Measurements from ENCODE around the gene KRT72. TPM values are rescaled to one million over a fixed set of nuclear protein-coding genes. Genes with fewer than 3 reads are reported as not detected.

Gene KRT72
- total and polyA plus RNA-seq, 10 donors: 0.52 to 2.2 (median 0.93) TPM; not detected in 1

DNA sequence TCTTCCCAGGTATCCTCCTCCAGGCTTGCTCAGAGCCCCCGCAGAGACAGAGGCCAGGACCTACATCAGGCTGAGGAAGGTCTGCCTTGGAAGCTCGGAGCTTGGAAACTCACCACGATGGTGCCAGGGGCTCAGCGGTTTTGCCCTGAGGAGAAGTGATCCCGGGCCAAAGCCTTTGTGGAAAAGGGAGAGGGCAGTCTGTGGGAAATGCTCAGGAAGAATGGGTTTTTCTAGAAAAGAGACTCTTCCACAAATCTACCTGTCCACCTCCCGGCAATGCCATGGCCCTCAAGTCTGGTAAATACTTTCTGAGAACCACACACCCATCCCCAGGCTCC lies 42.8 kb upstream of the KRT72 start:
- 77 to 94% (median 91%) methylated on average over 5 to 6 of the region's 6 CpGs for WGBS, 5 donors
- Histone ChIP-seq H3K4me3 (no peak overlapping the region), H3K36me3 (no peaks in the 10 kb centered on the region), H3K27me3 (replicated peaks in 1 of 7) (peaks cover 0 to 6% (median 0%) of the 10 kb centered on the region in 7 donors), H3K27ac (peak overlapping the region in 2 of 8 donors; percentile 78 to 85), H3K9me3 (no peaks in the 10 kb centered on the region), H3K4me1 (peaks cover 0 to 13% (median 0%) of the 10 kb centered on the region in 6 donors)
- TF ChIP-seq POLR2A (IDR thresholded peaks at IDR 0.05): no peak
- no peak for TF ChIP-seq POLR2AphosphoS5 (IDR thresholded peaks at IDR 0.05)
- no peak for TF ChIP-seq CTCF (IDR thresholded peaks at IDR 0.05 in 8 of 11, conservative IDR thresholded peaks at IDR 0.05 in 3 of 11)
- intact Hi-C loops (cut with DNase I; ENCODE audit: low total_unique reads): no loop called here
- no peak for DNase-seq

GRCh38 chr12:52643233-52644077 lies 42.2 kb upstream of the KRT72 start:
- WGBS, 5 donors: 73 to 93% (median 87%) methylated on average over 10 of the region's 10 CpGs
- Histone ChIP-seq H3K27ac (peak overlapping the region in 2 of 8 donors; percentile 78 to 85), H3K9me3 (no peaks in the 10 kb centered on the region), H3K36me3 (no peaks in the 10 kb centered on the region), H3K27me3 (replicated peaks in 1 of 7) (peaks cover 0 to 6% (median 0%) of the 10 kb centered on the region in 7 donors), H3K4me3 (no peak overlapping the region), H3K4me1 (peaks cover 0 to 13% (median 0%) of the 10 kb centered on the region in 6 donors)
- TF ChIP-seq CTCF (IDR thresholded peaks at IDR 0.05 in 8 of 11, conservative IDR thresholded peaks at IDR 0.05 in 3 of 11) (no peak), POLR2A (IDR thresholded peaks at IDR 0.05) (no peak), POLR2AphosphoS5 (IDR thresholded peaks at IDR 0.05) (no peak)
- intact Hi-C loops (cut with DNase I; ENCODE audit: low total_unique reads): no loop called here
- DNase-seq: no peak

DNA sequence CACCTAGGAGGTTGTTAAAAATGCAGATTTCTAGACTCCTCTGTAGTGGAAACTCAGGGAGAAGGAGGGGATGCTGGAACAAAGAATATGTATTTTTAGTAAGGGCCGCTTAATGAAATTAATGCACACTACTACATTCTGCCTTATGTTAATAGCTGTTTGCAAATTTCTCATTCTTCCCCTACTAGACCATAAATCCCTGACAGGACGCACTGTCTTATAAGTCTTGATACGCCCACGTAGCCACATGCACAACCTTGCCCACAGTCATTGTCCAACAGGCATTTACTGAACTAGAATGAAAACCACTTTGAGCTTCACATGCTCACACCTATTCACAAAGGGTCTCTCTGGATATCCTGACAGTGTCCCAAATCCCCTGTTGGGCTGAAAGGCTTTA lies 40.2 kb upstream of the KRT72 start:
- no peak for DNase-seq
- intact Hi-C loops (cut with DNase I; ENCODE audit: low total_unique reads): no loop called here
- Histone ChIP-seq H3K27ac (no peak overlapping the region), H3K27me3 (replicated peaks in 1 of 7) (peaks cover 0 to 14% (median 0%) of the 10 kb centered on the region in 7 donors), H3K4me3 (no peak overlapping the region), H3K36me3 (no peaks in the 10 kb centered on the region), H3K9me3 (no peaks in the 10 kb centered on the region), H3K4me1 (peaks cover 0 to 11% (median 0%) of the 10 kb centered on the region in 6 donors)
- TF ChIP-seq POLR2AphosphoS5 (IDR thresholded peaks at IDR 0.05) (no peak), POLR2A (IDR thresholded peaks at IDR 0.05) (no peak), CTCF (IDR thresholded peaks at IDR 0.05 in 8 of 11, conservative IDR thresholded peaks at IDR 0.05 in 3 of 11) (no peak)
- 56 to 76% (median 74%) methylated on average over 4 of the region's 4 CpGs for WGBS, 5 donors

- no peaks in the 10 kb centered on the region for H3K9me3 ChIP-seq
- H3K36me3 ChIP-seq: no peaks in the 10 kb centered on the region
- DNase-seq: no peak
- H3K27ac ChIP-seq: no peak overlapping the region
- no peak overlapping the region for H3K4me3 ChIP-seq
- WGBS, 5 donors: 64 to 84% (median 76%) methylated on average over 4 of the region's 4 CpGs
- TF ChIP-seq POLR2A (IDR thresholded peaks at IDR 0.05) (no peak), POLR2AphosphoS5 (IDR thresholded peaks at IDR 0.05) (no peak), CTCF (IDR thresholded peaks at IDR 0.05 in 8 of 11, conservative IDR thresholded peaks at IDR 0.05 in 3 of 11) (no peak)
- no peaks in the 10 kb centered on the region for H3K4me1 ChIP-seq
- intact Hi-C loops (cut with DNase I; ENCODE audit: low total_unique reads): no loop called here
- peaks cover 0 to 13% (median 0%) of the 10 kb centered on the region in 7 donors for H3K27me3 ChIP-seq (replicated peaks in 1 of 7)
Observed at GRCh38 chr12:52637299-52637698, 36.0 kb upstream of the KRT72 start.

All from spleen (tissue), 11 donors.